Hepatic stellate cell (primary cell): Measurements from ENCODE around the gene ZNF599.
A peak's percentile ranks its signal among the peaks of the same experiment; 100 is the strongest.
"Not testable (repeated sequence)": the region's sequence is repeated elsewhere in the genome, so short reads cannot be mapped to it uniquely, and the experiment has no call there.

Experiments
- DNase-seq: peaks from one replicate; pipeline ENCODE4 v3.0.0; 2011; ENCODE audit warnings: low spot score

ZNF599 gene

DNA sequence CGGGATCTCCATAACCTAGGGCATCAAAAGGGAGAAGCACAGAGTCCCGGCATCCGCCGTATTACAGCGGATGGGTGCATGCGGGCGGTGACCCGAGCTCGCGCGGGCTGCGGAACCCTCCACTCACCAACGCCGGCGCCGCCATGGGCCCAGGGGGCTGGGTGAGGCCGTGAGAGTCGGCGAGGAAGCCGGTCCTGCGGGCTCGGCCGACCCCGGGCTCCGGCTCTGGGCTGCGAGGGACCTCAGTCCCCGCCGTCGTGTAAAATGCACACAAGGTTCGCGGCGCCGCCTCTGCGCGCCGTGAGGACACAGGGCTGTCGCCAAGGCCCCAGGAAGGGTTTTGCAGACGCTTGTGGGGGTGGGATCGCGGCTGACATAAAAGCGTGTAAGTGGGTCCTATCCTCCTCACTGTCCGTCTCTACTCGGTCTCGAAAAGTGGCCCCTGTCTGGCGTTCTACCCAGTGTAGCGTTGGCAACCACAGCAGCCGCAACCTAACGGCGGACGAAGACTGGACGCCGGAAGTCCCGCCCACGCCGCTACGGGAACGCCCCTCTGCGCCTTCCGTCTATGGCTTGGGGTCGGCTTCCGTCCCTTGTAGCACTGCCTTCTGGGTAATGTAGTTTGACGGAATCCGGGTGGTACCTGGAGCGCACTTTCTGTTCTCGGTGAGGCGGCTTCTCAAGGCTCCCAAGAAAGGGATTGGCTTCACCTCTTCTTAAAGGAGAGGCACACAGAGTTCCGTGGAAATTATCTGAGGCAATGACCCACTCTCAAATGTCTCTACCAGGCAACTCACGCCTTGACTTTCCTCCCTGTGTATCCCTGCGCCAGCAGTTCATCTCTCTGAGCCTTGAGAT, at the start of gene ZNF599:
TSS of gene ZNF599 (minus strand) at position 519 of the 858 bp plus-strand sequence. CDS start at position 145, 374 bp downstream.
- peak; percentile 79 for DNase-seq

DNA sequence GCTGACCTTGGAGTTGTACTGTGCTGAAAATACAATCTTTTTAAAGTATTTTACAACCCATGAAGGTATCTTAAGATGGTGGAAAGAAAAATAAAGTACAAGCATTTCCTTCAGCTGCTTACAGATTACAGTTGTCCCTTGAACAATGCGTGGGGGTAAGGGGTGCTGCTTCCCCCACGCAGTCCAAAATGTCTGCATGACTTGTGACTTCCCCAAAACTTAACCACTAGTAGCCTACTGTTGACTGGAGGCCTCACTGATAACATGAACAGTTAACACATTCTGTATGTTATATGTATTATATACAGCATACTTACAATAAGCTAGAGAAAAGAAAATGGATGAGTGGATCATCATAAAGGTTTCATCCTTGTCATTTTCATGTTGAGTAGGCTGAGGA, 45.3 kb upstream of the ZNF599 start:
- no peak for DNase-seq

DNA sequence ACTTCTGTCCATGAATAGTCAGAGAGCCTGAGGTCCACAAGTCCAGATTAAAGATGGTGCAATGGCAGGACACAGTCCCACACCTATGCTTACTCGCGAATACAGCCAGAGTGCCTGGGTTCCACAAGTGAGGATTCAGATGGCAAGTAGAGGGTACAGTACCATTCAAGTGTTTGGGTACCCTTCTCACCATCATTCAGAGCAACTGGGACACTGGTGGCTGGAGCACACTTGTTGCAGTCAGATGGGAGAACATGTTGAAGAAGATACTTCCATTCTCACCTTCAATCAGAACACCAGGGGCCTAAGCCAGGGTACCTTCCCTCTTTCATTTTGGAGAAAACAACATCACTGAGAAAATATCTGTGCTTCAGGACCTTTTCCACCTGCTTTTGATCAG, 43.7 kb upstream of the ZNF599 start:
- no peak for DNase-seq

DNA sequence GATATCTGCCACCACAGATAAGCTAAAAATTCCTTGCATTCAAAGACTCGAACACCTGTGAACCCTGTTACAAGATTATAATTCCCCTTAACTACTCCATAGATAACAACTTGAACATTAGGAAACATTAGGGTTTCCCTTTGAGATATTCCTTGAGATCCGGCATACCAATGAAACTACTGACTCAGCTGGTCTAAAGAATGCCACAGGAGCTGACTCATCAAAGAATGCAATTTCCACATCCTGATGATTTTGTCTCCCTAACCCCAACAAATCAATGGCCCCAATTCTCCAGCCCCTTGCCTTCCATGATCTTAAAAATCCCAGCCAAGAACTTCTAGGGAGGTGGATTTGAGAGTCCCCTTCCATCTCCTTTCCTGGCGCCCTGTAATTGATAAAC, 35.6 kb upstream of the ZNF599 start:
- peak; percentile 11 for DNase-seq

DNA sequence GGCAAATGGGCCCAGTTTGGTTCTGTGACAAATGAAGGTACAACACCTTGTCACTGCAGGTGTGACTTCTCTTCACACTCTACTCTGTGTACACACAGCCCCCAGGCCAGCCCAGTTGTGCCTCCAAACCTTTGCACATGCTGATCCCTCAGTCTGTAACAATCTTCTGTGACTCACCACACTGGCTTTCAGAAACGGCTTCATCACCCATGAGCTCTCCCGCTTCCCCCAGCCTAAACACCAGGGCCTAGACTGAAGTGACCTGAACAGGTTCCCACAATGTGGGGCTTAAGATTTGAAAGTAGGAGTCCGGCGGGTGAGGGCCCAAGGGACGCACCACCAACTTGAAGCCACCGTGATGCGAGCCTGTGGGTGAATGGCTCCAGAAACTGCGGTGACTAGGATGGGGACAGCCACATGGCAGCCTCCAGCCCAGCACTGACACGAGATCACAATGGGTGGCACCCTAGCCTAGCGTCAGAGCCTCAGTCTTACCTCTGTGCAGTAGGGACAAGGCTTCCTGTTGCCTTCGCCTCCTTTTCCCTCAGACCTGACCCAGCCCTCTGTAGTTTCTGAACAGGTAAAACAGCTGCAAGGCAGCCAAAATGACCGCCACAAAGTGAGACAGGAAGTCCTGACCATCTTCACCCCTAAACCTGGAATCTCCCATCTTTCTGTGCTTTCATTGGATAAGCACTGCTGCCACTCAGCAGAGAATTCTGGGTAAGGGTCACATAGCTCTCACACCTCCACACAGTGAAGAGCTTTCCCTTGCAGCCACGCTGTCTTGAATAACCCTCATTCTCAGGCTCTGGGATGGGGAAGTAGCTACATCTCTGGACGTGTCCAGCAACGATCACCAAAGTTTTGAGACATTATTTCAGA, 34.2 kb upstream of the ZNF599 start:
- no peak for DNase-seq

DNA sequence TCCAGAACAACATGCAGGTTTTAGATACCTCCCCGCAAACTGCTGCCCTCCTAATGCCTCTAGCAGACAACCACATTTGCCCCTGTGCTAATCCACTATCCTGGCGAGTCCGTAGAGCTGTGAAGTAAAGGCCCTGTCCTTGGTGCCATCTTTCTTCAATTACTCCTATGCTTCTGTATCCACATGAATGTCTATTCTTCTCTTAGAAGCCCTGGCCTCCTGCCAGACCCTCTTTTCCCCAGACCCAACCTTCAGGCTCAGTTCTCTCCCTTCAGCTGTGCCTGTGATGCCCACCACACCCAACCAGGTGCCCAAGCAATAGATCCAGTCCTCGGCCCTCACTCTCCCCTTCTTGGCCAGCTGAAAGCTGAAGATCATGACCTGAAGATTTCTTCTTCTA, 31.1 kb upstream of the ZNF599 start:
- no peak for DNase-seq

DNA sequence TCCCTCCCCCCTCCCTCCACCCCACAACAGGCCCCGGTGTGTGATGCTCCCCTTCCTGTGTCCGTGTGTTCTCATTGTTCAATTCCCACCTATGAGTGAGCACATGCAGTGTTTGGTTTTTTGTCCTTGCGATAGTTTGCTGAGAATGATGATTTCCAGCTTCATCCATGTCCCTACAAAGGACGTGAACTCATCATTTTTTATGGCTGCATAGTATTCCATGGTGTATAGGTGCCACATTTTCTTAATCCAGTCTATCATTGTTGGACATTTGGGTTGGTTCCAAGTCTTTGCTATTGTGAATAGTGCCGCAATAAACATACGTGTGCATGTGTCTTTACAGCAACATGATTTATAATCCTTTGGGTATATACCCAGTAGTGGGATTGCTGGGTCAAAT, 23.9 kb upstream of the ZNF599 start:
- DNase-seq, result not testable (repeated sequence)

DNA sequence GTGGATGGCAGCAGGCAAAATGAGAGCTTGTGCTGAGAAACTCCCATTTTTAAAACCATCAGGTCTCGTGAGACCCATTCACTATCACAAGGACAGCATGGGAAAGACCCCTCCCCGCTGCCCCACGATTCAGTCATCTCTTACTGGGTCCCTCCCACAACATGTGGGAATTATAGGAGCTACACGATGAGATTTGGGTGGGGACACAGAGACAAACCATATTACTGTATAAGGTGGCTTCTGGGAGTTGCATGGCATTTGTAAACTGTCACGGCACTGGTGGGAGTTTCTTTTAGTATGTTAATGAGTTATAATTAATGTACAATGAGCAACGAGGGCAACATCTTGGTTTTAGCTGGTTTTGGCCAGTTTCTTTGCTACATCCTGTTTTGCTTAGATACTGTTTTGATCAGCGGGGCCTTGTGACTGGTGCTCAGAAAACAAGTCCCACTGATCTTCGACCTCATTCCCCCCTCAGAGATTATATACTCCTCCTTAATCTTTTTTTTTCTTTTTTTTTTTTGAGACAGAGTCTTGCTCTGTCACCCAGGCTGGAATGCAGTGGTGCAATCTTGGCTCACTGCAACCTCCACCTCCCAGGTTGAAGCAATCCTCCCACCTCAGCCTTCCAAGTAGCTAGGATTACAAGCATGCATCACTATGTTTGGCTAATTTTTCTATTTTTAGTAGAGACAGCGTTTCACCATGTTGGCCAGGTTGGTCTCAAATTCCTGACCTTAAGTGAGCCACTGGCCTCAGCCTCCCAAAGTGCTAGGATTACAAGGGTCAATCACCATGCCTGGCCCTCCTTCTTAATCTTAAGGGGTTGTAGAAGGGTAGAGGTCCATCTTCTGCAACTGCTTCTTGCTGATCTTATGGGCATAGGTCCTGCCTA, 21.3 kb upstream of the ZNF599 start:
- DNase-seq, result no peak

DNA sequence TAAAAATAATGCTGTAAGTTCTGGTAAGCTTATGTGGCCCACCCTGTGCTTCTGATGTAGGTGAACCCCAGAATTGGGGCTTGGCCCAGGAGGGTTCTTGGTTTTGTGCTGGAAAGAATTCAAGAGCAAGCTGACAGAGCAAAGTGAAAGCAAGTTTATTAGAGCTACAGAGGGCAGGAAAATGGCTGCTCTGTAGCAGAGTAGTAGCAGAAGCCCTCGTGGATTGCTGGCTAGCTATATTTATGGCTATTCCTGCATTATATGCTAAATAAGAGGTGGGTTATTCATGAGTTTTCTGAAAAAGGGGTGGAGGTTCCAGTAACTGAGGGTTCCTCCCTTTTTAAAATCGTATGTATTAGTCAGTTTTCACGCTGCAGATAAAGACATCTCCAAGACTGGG, 20.6 kb upstream of the ZNF599 start:
- DNase-seq, result no peak

DNA sequence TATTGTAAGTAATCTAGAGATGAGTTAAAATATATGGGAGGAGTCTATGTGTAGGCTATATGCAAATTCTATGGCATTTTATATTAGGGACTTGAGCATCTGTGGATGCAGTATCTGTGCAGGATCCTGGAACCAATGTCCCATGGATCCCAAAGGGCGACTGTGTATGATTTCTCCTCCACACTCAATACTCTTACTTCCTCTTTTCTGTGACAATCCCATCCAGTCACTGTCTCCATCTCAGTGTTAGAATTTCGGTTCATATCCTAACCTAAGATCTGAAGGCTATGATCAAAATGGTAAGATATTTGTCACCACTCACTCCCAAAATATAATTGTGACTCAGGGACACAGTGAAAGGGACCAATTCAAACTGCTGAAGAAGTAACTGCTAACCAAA, 15.1 kb upstream of the ZNF599 start:
- DNase-seq, result no peak

DNA sequence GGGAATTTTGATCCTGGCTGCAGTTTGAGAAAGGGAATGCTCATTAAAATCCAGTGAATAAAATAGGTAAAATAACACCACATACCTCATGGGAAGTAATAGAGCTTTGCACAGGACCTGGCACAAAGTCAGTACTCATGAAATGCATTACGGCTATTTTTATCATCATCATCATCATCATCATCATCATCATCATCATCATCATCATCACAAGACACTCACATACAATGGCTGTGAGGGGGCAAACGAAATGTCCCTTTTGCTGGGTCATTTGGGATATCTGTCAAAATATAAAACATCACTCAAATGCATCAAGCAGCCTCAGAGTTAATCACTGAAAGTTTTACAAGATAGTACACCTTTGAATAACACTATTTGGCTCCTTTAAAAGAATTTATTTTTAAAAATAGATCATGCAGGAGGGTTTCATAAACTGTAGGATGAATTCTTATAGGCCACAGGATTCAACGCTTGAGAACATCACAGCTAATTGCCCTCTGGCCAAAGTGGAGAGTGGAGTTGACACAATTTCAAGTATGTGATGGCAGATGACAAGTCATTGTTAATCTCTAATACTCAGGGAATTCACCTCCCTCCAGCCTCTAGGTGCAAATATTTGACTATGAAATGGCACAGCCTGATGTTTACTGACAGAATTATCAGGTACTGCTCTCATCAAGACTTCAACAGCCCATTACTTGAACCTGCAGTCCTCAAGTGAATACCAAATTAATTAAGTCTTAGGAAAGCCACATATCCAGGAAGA, 14.2 kb upstream of the ZNF599 start:
- no peak for DNase-seq

DNA sequence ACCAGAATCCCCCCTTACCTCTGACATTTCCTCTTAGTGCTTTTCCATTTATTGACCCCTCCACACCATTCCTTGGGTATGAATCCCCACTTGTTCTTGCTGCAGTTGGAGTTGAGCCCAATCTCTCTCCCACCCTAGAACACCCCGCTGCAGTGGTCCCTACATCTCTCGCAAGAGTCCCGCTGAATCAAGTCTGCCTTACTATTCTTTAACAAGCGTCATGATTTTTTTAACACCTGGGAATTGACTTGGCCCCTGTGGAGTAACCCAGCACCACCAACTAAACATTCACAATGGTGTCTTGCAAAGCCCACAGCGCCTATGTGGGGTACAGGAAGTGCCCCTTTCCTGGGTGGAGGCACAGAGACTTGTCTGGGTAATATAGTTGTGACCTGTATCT, 13.2 kb upstream of the ZNF599 start:
- DNase-seq, result no peak

DNA sequence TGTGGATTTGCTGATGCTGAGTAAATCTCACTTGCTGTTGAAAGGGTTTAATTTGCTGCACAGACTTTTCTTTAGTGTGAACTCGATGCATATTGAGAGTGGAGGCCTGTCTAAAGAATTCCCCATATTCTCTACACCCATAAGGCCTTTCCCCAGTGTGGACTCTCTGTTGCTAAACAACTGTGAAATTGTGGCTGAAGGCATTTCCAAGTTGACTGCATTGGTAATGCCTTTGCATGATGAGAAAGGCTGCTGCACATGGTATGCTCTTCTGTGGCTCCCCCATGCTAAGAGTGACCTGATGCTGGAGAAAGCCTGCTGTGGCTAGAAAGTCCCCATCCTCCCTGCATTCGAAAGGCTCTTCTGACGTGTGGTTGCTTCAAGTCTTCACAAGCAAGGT, 6.6 kb upstream of the ZNF599 start:
- DNase-seq, result no peak

DNA sequence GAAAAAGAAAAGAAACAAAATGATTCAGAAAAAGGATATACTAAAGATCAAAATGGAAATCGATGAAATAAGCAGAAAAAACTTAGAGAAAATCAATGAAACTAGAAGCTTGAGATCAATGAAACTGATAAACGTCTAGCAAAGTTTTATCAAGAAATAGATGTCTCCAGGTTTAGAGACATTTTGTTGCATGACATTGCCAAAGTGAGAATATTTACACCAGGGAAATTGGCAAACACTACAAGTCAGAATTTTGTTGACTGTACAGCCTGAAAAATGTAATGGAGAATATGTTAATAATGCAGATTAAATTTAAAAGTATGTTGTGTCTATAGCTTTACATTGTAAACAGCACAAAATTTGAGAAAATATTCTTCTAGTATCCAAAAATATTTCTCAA, 5.3 kb upstream of the ZNF599 start:
- DNase-seq, result no peak

DNA sequence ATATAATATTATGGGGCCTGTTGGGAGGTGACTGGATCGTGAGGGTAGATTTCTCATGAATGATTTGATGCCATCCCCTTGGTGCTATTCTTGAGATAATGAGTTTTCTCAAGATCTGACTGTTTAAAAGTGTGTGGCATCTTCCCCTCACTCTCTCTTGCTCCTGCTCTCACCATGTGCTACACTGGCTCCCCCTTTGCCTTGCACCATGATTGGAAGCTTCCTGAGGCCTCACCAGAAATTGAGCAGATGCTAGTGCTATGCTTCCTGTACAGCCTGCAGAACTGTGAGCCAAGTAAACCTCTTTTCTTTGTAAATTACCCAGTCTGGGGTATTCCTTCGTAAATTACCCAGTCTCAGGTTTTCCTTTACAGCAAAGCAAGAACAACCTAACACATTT, 1.8 kb upstream of the ZNF599 start:
- DNase-seq, result no peak

DNA sequence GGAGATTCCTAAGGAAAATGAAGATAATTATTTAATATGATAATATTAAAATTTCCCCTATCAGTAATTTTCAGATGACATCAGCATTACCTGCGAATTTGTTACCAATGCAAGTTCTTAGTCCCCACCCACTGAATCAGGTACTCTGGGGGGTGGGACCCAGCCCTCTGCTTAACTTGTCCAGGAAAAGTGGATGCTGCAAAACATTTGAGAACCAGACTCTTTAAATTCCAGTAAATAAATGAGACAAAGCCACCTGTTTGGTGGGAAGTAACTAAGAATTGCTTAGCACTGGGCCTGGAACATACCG, 495 bp upstream of the ZNF599 start:
- DNase-seq, result no peak

DNA sequence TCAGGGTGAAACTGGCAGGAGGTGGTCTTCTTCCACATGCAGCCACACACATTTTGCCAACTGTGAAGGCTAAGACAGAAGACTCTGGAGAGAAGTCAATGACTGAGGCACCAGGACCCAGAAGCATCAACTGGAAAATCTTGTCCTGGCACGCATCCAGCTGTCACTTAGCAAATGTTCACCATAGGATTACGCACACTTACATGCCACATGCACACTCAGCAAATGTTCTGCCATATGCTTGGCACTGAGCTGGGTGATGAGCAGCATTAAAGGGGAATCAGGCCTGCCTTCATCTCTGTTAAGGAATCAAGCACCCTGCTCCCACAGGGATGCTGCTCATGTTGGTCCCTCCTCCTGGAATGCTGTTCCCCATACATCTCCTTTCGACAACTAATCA, 5.1 kb downstream of the ZNF599 start:
- DNase-seq, result no peak

DNA sequence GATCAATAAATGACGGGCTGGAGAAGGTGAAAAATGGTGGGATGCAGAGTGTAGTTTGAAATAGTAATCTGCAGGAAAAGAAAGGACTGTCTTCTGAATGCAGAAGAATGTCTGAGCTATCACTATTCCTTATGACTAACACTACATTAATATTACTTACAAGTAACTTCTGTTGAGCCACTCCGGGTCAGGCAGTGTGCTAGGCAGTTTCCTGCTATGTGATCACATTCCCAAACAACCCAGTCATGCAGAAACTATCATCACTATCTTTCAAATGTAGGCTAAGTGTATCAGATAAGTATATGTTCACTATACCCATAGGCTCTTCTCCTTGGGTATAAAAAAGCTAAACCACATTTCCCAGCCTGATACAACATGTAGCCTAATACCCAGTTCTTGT, 6.6 kb downstream of the ZNF599 start:
- no peak for DNase-seq

DNA sequence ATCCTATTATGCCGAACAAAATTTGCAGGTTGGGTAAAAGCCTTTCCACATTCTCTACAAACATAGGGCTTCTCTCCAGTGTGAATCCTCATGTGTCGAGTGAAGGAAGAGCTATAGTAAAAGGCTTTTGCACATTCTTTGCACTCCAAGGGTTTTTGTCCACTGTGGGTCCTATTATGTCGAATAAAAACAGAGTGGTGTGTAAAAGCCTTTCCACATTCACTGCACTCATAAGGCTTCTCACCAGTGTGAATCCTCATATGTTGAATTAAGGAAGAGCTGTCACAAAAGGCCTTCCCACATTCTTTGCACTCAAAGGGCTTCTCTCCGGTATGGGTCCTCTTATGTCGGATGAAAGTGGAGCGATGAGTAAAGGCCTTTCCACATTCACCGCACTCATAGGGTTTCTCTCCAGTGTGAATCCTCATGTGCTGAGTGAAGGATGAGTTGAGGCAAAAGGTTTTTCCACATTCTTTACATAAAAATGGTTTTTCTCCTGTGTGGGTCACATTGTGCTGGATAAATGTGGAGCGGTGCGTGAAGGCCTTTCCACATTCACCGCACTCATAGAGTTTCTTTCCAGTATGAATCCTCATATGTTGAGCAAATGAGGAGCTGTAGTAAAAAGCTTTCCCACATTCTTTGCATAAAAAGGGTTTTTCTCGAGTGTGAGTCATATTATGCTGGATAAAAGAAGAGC, 13.6 kb downstream of the ZNF599 start:
- no peak for DNase-seq

DNA sequence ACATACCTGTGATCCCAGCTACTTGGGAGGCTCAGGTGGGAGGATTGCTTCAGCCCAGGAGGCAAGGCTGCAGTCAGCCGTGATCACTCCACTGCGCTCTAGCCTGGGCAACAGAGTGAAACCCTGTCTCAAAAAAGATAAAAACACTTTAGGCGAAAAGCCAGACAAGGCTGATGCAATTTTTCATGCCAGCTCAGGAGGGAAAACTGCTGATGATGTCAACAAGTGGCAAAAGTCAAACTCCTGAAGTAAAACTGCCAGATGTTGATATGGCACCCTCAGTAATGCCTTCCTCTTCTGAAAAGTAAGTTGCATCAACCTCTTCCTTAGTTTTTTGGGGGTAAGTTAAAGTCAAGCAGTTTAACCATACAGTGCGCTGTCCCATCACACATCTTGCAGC, 15.6 kb downstream of the ZNF599 start:
- DNase-seq, result no peak
